Right lobe of liver (tissue), 6 donors: ENCODE data around the gene HERPUD1. TPM values are rescaled to one million over a fixed set of nuclear protein-coding genes. Genes with fewer than 3 reads are reported as not detected.

Experiments
- ATAC-seq, 4 donors: fragments of 200-7000 bp; cut with Tn5 transposase; one replicate each; pipeline ENCODE4 v1.9.1; 2020; ENCODE audit warnings: mild to moderate bottlenecking in 4 of 4, moderate library complexity in 4 of 4
- DNase-seq, 3 donors: peaks; one replicate each; pipeline ENCODE4 v3.0.0-alpha.2; 2020
- H3K27ac ChIP-seq, 3 donors: fragments of 200-600 bp; one replicate each; pipeline ENCODE4 v1.8.0; 2022
- H3K27me3 ChIP-seq, 2 donors: fragments of 200-600 bp; one replicate each; pipeline ENCODE4 v1.8.0; 2022
- H3K36me3 ChIP-seq, 4 donors: fragments of 200-600 bp; sonication (generic) in 1 of 4; one replicate each; pipeline versions ENCODE4 v1.5.1 to v1.8.0; 2017 to 2022; ENCODE audit warnings: control low read depth in 1 of 4
- H3K4me1 ChIP-seq, 4 donors: fragments of 200-600 bp; sonication (generic) in 1 of 4; one replicate each; pipeline versions ENCODE4 v1.5.1 to v1.8.0; 2017 to 2022; ENCODE audit warnings: control low read depth in 1 of 4
- H3K4me3 ChIP-seq, 3 donors: fragments of 200-600 bp; one replicate each; pipeline ENCODE4 v1.8.0; 2022
- H3K9me3 ChIP-seq, 4 donors: fragments of 200-600 bp; sonication (generic) in 1 of 4; one replicate each; pipeline versions ENCODE4 v1.5.1 to v1.8.0; 2017 to 2022; ENCODE audit warnings: control low read depth in 1 of 4
- CTCF ChIP-seq, 4 donors: fragments of 200-600 bp in 3 of 4; fragments of 450-650 bp in 1 of 4; IDR thresholded peaks; one replicate each; pipeline versions ENCODE4 v1.5.1 to v1.8.0; 2016 to 2022; ENCODE audit warnings: antibody characterized with exemption in 4 of 4, mild to moderate bottlenecking in 2 of 4
- POLR2A ChIP-seq: fragments of 450-650 bp; IDR thresholded peaks from one replicate; pipeline ENCODE4 v1.6.1; 2017; ENCODE audit warnings: antibody characterized with exemption, mild to moderate bottlenecking
- WGBS: methylation state at CpG from one replicate; pipeline ENCODE4 v1.1.6; 2018; ENCODE audit warnings: low coverage, low lambda C conversion rate; ENCODE audit not compliant: insufficient coverage; ENCODE audit errors: missing lambda C conversion rate; 5-methylcytosine and 5-hydroxymethylcytosine counted together
- intact Hi-C, 2 donors: fragments of 100-400 bp; cut with DNase I; formaldehyde crosslinking; loops; one replicate each; pipeline versions ENCODE4 v1.11.2 to v1.14.1; 2022
- total RNA-seq, 6 experiments: library from RNA; depleted of rRNA in 2 of 6; stranded (reverse); fragments of >200 nt in 2 of 6; fragmentation: NEBNext Ultra II Directional in 3 of 6; extraction: Animal tissue kit (Norgen Biotek cat#: 25700) in 3 of 6; gene quantifications; one replicate each; pipeline versions ENCODE4 v1.1.0 to v1.2.4, GENCODE V29; 2016 to 2023
- donor health status: DM: no; HTN: yes; CAD: no.
- donor health status: DM: no; HTN: no; CAD: no.
- donor health status: DM: no; HTN: no; CAD: no.
- donor health status: DM: no; HTN: yes; CAD: no.
- donor health status: DM: no; HTN: yes; CAD: no.

HERPUD1 gene
- total RNA-seq, 6 experiments from 2014 or later = 103 to 185 (median 133) TPM

GRCh38 chr16:56896244-56896643 lies 35.7 kb upstream of the HERPUD1 start:
- intact Hi-C loops = no loop called here
- ATAC-seq = no peak

GRCh38 chr16:56897026-56897799 lies 34.7 kb upstream of the HERPUD1 start:
- H3K36me3 ChIP-seq = no peaks in the 10 kb centered on the region
- DNase-seq (no peak), ATAC-seq (no peak)
- intact Hi-C loops = no loop called here
- H3K4me1 ChIP-seq = no peaks in the 10 kb centered on the region
- WGBS = 86% methylated on average over 4 of the region's 8 CpGs
- H3K9me3 ChIP-seq = no peaks in the 10 kb centered on the region
- H3K27ac ChIP-seq = no peak overlapping the region
- TF ChIP-seq CTCF (IDR thresholded peaks at IDR 0.05) (no peak), POLR2A (no peak)
- H3K4me3 ChIP-seq = no peak overlapping the region
- H3K27me3 ChIP-seq = no peaks in the 10 kb centered on the region

More at GRCh38 chr16:56896244-56896643, 35.7 kb upstream of the HERPUD1 start:
- Histone ChIP-seq H3K27ac (no peak overlapping the region), H3K4me1 (no peaks in the 10 kb centered on the region), H3K27me3 (no peaks in the 10 kb centered on the region), H3K4me3 (no peak overlapping the region), H3K36me3 (no peaks in the 10 kb centered on the region), H3K9me3 (no peaks in the 10 kb centered on the region)
- WGBS = 38% methylated on average over 1 of the region's 3 CpGs
- DNase-seq = no peak
- no peak for TF ChIP-seq CTCF (IDR thresholded peaks at IDR 0.05)
- TF ChIP-seq POLR2A = no peak

GRCh38 chr16:56898847-56899246 lies 33.1 kb upstream of the HERPUD1 start:
- no peaks in the 10 kb centered on the region for H3K9me3 ChIP-seq
- no peaks in the 10 kb centered on the region for H3K36me3 ChIP-seq
- intact Hi-C loops = no loop called here
- no peak overlapping the region for H3K27ac ChIP-seq
- no peak for TF ChIP-seq CTCF (IDR thresholded peaks at IDR 0.05)
- no peak for TF ChIP-seq POLR2A
- no peaks in the 10 kb centered on the region for H3K27me3 ChIP-seq
- H3K4me1 ChIP-seq = no peaks in the 10 kb centered on the region
- DNase-seq = no peak
- WGBS = 69% methylated on average over 8 of the region's 8 CpGs
- H3K4me3 ChIP-seq = no peak overlapping the region
- ATAC-seq = no peak

- 95% methylated on average over 2 of the region's 2 CpGs for WGBS
- H3K4me3 ChIP-seq = no peak overlapping the region
These were observed 28.1 kb upstream of the HERPUD1 start for GRCh38 chr16:56903866-56904265.

More at GRCh38 chr16:56903866-56904265, 28.1 kb upstream of the HERPUD1 start:
- DNase-seq (no peak), ATAC-seq (no peak)
- TF ChIP-seq POLR2A (no peak), CTCF (IDR thresholded peaks at IDR 0.05) (no peak)
- Histone ChIP-seq H3K27ac (no peak overlapping the region), H3K9me3 (no peaks in the 10 kb centered on the region), H3K36me3 (no peaks in the 10 kb centered on the region), H3K4me1 (no peaks in the 10 kb centered on the region), H3K27me3 (no peaks in the 10 kb centered on the region)
- intact Hi-C loops = no loop called here
